Stimulated activated naive CD4-positive, alpha-beta T cell (primary cell): Measurements from ENCODE around the gene CLIC5.

ENCODE experiments used
- DNase-seq, 6 experiments: peaks; one replicate each; lab custom pipeline; 2025; lab: John Stamatoyannopoulos, UW

The CLIC5 gene

DNA sequence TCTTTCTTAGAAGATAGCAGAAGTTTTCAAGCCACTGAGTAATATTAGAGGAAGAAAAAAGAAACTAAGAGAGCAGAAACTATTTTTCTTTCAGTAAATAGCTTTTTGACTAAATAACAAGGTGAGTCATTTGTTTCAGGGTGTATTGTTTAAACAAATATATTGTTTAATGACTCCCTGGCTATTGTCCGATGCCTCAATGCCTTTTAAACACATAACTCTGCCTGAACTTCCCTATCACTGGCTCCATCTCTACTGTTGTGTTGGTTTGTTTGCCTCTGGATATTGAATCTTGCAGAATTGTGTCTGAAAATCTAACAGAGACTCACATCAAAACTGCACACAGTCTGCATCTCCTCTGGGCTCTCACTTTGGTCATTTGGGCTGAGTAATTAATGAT lies 19.6 kb upstream of the CLIC5 start:
- DNase-seq = no peak

DNA sequence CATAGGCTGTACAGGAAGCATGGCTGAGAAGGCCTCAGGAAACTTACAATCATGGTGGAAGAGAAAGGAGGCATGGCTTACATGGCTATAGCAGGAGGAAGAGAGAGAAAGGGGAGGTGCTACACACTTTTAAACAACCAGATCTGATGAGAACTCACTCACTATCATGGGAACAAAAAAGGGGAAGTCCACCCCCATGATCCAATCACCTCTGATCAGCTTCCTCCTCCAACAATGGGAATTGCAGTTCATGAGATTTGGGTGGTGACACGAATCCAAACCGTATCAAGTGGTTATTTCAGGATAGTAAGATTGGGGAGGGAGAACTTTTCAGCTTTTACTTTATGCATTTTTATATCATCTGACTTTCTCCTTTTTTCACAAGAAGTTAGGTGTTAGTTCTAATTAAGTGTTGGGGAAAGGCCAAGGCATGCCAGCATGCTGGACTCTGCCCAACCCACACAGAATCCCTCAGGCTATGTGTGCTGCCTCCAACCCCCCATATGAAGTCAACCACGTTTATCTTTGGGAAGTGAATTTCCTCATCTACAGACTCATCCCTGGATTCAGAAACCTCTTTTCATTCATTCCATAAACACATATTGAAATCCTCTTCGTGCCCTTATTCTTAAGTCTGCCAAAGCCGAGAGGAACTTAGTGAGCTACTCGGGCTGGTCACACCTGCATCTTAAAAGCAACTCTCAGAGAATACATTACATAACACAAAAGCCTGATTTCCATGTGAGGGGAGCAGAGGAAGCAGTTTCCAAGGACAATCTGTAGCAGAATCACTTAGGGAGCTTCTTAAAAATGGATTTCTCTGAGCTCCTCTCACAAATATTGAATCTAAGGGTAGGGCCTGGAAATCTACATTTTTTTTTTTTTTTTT lies 16.7 kb upstream of the CLIC5 start:
- DNase-seq = no peak

DNA sequence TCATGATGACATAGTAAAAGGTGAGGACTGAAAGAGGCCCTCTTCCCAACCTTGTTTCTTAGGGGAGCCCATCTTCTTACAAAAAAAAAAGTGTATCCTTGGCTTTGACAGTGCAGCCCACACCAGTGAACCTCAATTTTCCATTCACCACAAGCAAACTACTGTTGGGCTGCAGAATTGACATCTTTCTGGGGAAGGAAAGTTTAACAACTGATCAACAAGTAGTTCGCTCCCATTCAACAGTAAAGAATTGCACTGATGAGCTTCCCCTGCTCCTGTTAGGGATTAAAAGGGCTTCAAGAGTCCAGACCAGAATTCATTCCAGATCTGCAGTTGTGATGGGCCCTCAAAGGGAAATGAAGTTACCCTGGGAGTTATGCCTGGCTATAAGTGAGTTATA lies 13.9 kb upstream of the CLIC5 start:
- DNase-seq = no peak

- no peak for DNase-seq
Measured at GRCh38 chr6:46026307-46026706, 10.6 kb upstream of the CLIC5 start.

DNA sequence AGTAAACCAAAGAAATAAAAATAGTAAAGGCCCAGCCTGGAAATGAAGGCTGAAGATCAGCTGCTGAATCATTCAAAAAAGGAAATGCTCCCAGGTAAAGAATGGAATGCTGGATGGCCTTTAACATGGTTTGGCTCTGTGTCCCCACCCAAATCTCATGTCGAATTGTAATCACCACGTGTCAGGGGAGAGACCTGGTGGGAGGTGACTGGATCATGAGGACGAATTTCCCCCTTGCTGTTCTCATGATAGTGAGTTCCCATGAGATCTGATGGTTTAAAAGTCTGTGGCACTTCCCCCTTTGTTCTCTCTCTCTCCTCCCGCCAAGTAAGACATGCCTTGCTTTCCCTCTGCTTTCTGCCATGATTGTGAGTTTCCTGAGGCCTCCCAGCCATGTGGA lies 9.9 kb upstream of the CLIC5 start:
- DNase-seq = no peak

DNA sequence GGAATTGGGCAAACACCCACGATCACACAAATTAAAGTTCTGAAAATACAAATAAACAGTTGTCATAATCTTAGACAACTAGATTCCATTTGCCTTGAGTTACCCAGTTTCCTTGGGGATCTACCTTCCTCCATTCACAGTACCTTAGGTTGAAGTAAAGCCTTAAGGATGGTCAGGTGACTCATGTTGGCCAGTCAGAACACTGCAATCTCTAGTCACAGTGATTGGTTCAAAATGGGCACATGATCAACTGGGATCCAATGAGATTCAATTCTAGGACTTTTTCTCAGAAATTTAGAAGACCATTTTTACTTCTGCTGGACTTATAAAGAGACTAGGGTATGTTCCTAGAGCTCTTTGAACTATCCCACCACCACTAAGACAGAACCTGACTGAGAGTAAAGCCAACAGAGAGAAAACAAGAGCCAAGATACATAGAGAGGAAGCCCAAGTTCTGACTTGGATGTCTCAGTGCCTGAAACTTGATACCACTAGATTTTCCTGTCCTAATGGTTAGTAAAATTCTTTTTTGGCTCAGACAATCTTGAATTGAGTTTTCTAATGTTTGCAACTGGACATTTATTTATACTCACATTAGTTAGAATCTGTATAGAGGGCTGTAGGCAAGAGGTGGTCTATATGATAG lies 8.6 kb upstream of the CLIC5 start:
- DNase-seq = no peak

DNA sequence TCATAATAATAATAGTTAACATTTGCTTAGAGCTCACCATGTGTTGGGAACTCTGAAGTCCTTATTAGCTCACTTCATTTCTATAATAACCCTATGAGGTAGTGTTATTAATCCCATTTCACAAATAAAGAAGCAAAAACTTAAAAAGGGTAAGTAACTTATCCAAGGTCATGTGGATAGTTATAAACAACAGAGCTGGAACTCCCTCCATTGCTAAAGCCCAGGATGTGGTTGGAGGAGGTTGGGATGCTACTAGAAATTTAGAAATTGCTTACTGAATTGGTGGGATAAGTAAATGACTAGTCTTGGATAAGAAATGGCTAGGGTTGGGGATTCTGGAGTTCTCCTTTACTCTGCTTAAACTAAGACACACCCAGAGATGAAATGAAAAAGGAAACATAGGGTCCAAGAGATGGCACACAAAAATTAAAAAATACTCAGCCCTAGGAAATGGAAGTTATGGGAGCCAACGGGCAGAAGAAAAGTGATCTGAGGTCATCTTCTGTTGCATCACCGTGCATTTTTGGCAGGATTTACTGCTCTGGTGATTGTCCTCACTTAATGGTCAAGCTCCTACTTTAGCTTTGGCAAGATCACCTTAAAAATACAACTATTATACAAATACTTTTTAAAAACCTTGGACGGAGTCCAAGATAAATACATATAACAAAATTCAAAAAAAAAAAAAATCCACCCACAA lies 7.7 kb upstream of the CLIC5 start:
- no peak for DNase-seq

DNA sequence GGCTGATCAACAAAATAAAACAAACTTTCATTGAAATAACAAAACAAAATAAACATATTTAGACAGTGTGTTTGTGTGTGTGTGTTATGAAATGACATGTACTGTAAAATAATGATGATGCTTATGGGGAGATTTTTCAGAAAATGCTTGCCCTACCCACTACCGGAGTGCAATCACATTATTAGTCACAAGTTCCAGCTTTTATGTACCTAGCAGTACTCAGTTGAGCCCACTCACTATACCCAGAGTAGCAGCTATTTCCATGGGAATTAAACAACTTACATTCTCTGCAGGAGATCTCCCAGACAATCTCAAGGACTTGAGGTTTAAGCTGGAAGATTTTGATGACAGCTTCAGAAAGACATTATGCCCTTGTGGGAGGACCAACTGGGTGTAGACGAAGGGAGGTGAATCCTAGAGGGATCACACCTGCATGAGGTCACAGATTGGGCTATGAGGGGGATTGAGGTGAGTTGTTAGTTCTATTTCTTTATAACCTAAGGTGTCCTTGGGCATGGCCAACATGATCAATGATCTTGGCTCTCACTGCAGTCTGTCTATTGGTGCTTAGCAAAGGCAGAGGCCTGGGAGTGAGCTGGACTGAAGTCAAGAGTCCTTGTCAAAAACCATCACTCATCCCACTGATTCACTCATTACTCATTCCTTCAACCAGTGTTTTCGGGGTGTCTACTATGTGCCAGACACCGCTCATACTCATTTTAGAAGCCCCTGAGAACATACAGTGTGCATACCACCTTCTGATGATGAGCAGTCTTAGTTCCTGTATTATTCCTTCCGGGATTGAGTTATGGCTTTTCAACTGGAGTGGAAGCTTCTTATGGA lies 6.7 kb upstream of the CLIC5 start:
- DNase-seq = no peak

- no peak for DNase-seq
Measured at GRCh38 chr6:46017726-46018125, 2.1 kb upstream of the CLIC5 start.

DNA sequence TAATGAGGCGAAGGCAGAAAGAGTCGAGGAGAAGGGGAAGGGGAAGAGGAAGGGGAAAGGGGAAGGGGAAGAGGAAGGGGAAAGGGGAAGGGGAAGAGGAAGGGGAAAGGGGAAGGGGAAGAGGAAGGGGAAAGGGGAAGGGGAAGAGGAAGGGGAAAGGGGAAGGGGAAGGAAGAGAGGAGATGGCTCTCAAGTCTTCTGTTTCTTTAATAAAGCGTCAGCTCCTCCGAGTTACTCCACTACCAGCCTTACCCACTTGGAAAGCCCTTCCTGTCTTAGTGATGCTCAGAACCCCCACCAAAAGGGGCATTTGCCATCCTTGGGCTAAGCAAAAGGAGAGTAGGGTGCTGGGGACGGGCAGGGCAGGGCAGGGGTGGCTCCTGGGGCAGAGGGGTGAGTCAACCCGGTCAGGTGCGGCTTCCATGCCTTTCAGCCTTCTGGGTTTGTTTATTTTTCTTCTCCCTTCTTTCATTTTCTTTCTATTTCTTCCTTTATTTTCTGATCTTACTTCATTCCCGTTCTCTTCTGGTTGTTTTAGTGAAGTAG lies 476 bp upstream of the CLIC5 start:
- DNase-seq = no peak

GRCh38 chr6:46014511-46015118 lies 1.0 kb downstream of the CLIC5 start:
- DNase-seq = peak in 3 of 6 experiments; percentile 26 to 56 (median 29)

- DNase-seq = peak in 3 of 6 experiments; percentile 29 to 61 (median 32)
Measured at GRCh38 chr6:46014046-46014445, 1.6 kb downstream of the CLIC5 start.

- DNase-seq = no peak
Measured at GRCh38 chr6:46013639-46014038, 2.0 kb downstream of the CLIC5 start.

DNA sequence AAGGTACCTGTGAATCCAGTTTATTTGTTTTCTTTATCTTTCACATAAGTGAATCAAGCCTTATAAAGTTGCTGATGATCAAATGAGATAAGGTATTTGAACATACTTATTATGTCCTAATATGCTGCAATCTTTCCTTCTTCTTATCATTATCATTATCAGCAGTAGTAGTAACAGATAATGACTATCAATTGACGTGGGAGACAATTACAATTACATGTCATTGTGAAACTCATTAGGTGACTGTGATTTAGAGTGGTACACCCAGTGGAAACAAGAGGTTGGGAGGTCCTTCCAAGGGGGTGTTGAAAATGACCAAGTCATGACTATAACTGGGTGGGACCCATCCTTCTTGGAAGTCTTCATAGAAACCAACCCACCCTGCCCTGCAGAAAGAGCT lies 2.8 kb downstream of the CLIC5 start:
- DNase-seq = no peak

- peak in 3 of 6 experiments; percentile 59 to 63 (median 60) for DNase-seq
Measured at GRCh38 chr6:46011188-46012085, 4.2 kb downstream of the CLIC5 start.

DNA sequence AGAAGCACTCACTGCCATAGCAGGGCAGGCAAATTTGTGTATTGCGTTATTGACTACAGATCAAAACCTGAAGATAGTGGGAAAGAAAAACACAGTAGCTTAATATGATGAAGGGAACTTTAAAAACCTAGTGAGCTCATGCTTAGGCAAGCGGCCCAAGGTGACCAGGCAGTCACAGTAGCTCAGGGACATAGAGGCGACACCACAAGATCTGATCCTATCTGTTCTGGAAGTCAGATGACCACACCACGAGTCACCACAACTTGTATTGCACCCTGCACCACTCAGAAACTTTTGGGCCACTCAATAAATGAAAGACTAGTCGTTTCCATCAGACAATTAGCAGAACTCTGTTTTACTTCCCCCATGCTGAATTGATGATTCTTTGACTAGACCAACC lies 4.9 kb downstream of the CLIC5 start:
- no peak for DNase-seq

DNA sequence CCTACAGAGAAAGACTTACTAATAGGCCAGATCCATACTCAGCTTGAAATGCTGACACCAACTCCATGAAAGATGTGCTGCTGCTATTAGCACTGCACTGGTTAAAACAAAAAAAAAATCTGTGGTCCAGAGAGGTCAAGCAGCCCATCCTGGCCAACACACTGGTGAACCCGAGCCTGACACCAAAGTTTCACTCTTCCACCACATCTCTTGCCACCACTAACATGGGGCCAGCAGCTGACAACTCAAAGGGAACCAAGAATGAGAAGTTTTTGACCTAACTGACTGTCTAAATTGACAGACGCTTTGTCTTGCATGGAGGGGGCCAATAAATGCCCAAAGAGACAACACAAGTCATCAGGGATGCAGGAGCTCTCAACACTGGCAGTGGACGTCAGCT lies 5.4 kb downstream of the CLIC5 start:
- no peak for DNase-seq

DNA sequence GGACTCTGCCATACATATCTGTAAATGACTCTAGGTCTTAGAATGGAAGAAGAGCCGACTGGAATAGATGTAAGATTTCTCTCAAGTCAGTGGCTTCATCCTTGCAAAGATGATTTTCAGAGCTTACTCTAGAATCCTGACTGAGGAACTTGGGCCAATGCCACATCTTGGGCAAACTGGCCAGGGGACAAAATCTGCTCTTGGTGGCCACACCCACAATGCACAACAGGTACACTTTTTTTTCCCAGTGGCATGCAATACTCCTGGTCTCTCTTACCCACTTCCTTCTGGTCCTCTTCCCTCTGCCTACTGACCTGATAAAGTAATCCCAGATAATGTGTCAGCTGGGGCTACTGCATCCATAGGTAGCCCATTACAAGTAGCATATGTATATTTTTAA lies 13.4 kb downstream of the CLIC5 start:
- DNase-seq = no peak

DNA sequence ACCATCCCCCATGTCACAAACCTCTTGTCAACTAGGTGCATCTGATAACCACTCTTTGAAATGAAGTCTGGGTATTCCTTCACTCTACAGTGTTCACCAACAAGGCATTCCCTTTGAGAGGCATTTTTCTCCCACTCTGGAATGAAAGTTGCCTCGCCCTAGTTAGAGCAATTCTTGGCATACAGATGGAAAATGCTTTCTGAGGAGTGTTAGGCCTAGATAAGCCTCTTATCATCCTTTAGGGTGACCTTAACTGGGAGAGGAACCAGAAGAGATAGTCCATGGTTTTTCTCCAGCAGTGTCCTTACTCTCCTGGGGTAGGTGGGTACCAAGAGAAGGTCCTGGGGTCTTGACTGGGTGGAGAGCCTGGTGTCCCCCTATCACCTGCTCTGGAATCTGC lies 14.8 kb downstream of the CLIC5 start:
- DNase-seq = no peak

DNA sequence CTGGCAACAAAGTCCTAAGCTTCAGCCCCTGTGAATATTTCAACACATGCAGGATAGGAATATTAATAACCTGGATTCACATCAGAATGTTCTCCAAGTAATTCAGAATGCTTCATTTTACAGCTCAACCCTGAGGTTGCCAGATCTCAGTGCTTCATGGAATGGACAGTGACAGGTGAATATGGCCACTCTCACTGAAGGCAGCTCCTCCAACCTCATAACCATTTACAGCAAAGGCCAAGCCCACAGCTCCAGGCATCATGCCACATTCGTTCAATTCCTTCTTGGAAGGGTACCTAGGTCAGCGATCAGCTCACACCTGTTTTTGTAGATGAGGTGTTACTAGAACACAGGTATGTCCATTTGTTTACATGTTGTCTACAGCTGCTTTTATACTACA lies 17.1 kb downstream of the CLIC5 start:
- DNase-seq = no peak
